Measurements from ENCODE around the gene MAT2B. TPM values are rescaled to one million over a fixed set of nuclear protein-coding genes. Genes with fewer than 3 reads are reported as not detected.

Gene MAT2B
- total RNA-seq, 1 experiment from 2014 or later, result 25.1 TPM

GRCh38 chr5:163540696-163541095 is 35.3 kb downstream of the MAT2B start:
- no peak overlapping the region for H3K4me3 Mint-ChIP-seq (ENCODE audit: unreplicated experiment)
- BruUV-seq (replicated peaks), result no TSS peak
- H3K27me3 Mint-ChIP-seq (ENCODE audit: insufficient read depth, unreplicated experiment), result peaks cover 7% of the 10 kb centered on the region
- Histone ChIP-seq H3K4me3 (ENCODE audit: low read depth, low read length) (no peak overlapping the region), H3K27me3 (replicated peaks; ENCODE audit: control insufficient read depth, insufficient read depth, low read length) (no peaks in the 10 kb centered on the region; the same call in 1 of the 2 replicates), H3K4me1 (no peaks in the 10 kb centered on the region), H3K36me3 (ENCODE audit: control insufficient read depth, insufficient read depth, low read length) (no peaks in the 10 kb centered on the region), H3K9me3 (no peaks in the 10 kb centered on the region)
- CTCF ChIA-PET, result no interaction called here
- TF ChIP-seq CTCF (IDR thresholded peaks at IDR 0.05; ENCODE audit: insufficient read depth in 1 of 2, low read depth in 1 of 2, low read length in 1 of 2, severe bottlenecking in 1 of 2, unreplicated experiment in 1 of 2), result no peak
- H3K4me1 Mint-ChIP-seq (ENCODE audit: low read depth, unreplicated experiment), result no peaks in the 10 kb centered on the region
- DNase-seq, result no peak
- no peaks in the 10 kb centered on the region for H3K9me3 Mint-ChIP-seq (ENCODE audit: unreplicated experiment)
- H3K36me3 Mint-ChIP-seq (ENCODE audit: insufficient read depth, unreplicated experiment), result no peaks in the 10 kb centered on the region
- intact Hi-C loops (cut with micrococcal nuclease; ENCODE audit: unreplicated experiment), result no loop called here
- POLR2A ChIA-PET, result no interaction called here
- H3K27ac Mint-ChIP-seq (ENCODE audit: unreplicated experiment), result no peak overlapping the region

DNA sequence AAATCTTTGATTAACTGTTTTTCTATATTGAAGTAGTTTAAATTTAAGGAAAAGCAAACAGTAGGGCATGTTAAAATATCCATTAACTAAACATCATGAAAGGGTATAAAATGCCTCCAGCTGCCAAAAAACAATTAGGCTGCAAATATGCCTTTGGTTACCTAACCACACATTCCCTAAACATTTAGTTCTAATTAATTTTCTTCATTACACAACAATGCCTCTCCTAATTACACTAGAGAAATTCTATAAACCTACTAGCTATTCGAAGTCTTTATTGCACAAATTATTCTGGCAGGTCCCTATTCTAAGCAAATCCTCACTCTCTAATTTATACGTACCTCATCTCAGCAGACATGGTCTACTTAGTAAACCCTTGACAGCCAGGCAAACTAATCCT is 37.4 kb downstream of the MAT2B start:
- H3K9me3 Mint-ChIP-seq (ENCODE audit: unreplicated experiment), result no peaks in the 10 kb centered on the region
- H3K27ac Mint-ChIP-seq (ENCODE audit: unreplicated experiment), result no peak overlapping the region
- no peaks in the 10 kb centered on the region for H3K36me3 Mint-ChIP-seq (ENCODE audit: insufficient read depth, unreplicated experiment)
- POLR2A ChIA-PET, result no interaction called here
- intact Hi-C loops (cut with micrococcal nuclease; ENCODE audit: unreplicated experiment), result no loop called here
- CTCF ChIA-PET, result no interaction called here
- TF ChIP-seq CTCF (IDR thresholded peaks at IDR 0.05; ENCODE audit: insufficient read depth in 1 of 2, low read depth in 1 of 2, low read length in 1 of 2, severe bottlenecking in 1 of 2, unreplicated experiment in 1 of 2), result no peak
- H3K4me3 Mint-ChIP-seq (ENCODE audit: unreplicated experiment), result no peak overlapping the region
- Histone ChIP-seq H3K9me3 (no peaks in the 10 kb centered on the region), H3K4me3 (ENCODE audit: low read depth, low read length) (no peak overlapping the region), H3K4me1 (no peaks in the 10 kb centered on the region), H3K36me3 (ENCODE audit: control insufficient read depth, insufficient read depth, low read length) (no peaks in the 10 kb centered on the region), H3K27me3 (replicated peaks; ENCODE audit: control insufficient read depth, insufficient read depth, low read length) (no peaks in the 10 kb centered on the region; the same call in 1 of the 2 replicates)
- H3K27me3 Mint-ChIP-seq (ENCODE audit: insufficient read depth, unreplicated experiment), result peaks cover 7% of the 10 kb centered on the region
- H3K4me1 Mint-ChIP-seq (ENCODE audit: low read depth, unreplicated experiment), result no peaks in the 10 kb centered on the region
- BruUV-seq (replicated peaks), result no TSS peak
- DNase-seq, result no peak

GRCh38 chr5:163544041-163544440 is 38.6 kb downstream of the MAT2B start:
- Histone ChIP-seq H3K27me3 (replicated peaks; ENCODE audit: control insufficient read depth, insufficient read depth, low read length) (no peaks in the 10 kb centered on the region; the same call in 1 of the 2 replicates), H3K4me1 (no peaks in the 10 kb centered on the region), H3K36me3 (ENCODE audit: control insufficient read depth, insufficient read depth, low read length) (no peaks in the 10 kb centered on the region), H3K4me3 (ENCODE audit: low read depth, low read length) (no peak overlapping the region), H3K9me3 (no peaks in the 10 kb centered on the region)
- Mint-ChIP-seq H3K27me3 (ENCODE audit: insufficient read depth, unreplicated experiment) (peaks cover 7% of the 10 kb centered on the region), H3K4me1 (ENCODE audit: low read depth, unreplicated experiment) (no peaks in the 10 kb centered on the region), H3K4me3 (ENCODE audit: unreplicated experiment) (no peak overlapping the region), H3K27ac (ENCODE audit: unreplicated experiment) (no peak overlapping the region), H3K9me3 (ENCODE audit: unreplicated experiment) (no peaks in the 10 kb centered on the region), H3K36me3 (ENCODE audit: insufficient read depth, unreplicated experiment) (no peaks in the 10 kb centered on the region)
- BruUV-seq (replicated peaks), result no TSS peak
- no peak for TF ChIP-seq CTCF (IDR thresholded peaks at IDR 0.05; ENCODE audit: insufficient read depth in 1 of 2, low read depth in 1 of 2, low read length in 1 of 2, severe bottlenecking in 1 of 2, unreplicated experiment in 1 of 2)
- no peak for DNase-seq
- ChIA-PET POLR2A (no interaction called here), CTCF (no interaction called here)
- intact Hi-C loops (cut with micrococcal nuclease; ENCODE audit: unreplicated experiment), result no loop called here

Measured in Caco-2 (cell line).